Amniotic epithelial cell (primary cell): ENCODE measurements around the gene MYO1D.

Experiments used
- DNase-seq: peaks from one replicate; pipeline ENCODE4 v3.0.0-alpha.2; 2010; ENCODE audit warnings: low read depth

Gene MYO1D

GRCh38 chr17:32569171-32570080 lies 307.5 kb downstream of the MYO1D start:
- no peak for DNase-seq

- DNase-seq, result no peak
These were observed 308.2 kb downstream of the MYO1D start for GRCh38 chr17:32568705-32569104.

GRCh38 chr17:32567511-32567910 lies 309.4 kb downstream of the MYO1D start:
- no peak for DNase-seq

GRCh38 chr17:32567086-32567485 lies 309.8 kb downstream of the MYO1D start:
- no peak for DNase-seq

GRCh38 chr17:32566303-32566702 lies 310.6 kb downstream of the MYO1D start:
- DNase-seq, result no peak

- no peak for DNase-seq
These were observed 311.5 kb downstream of the MYO1D start for GRCh38 chr17:32565401-32565800.

- no peak for DNase-seq
These were observed 312.6 kb downstream of the MYO1D start for GRCh38 chr17:32564325-32564724.

- DNase-seq, result no peak
These were observed 313.3 kb downstream of the MYO1D start for GRCh38 chr17:32563583-32563982.

- peak; percentile 14 for DNase-seq
These were observed 317.8 kb downstream of the MYO1D start for GRCh38 chr17:32558997-32559650.

GRCh38 chr17:32558326-32558955 lies 318.5 kb downstream of the MYO1D start:
- no peak for DNase-seq

- DNase-seq, result no peak
These were observed 321.2 kb downstream of the MYO1D start for GRCh38 chr17:32555611-32556310.

GRCh38 chr17:32553168-32553567 lies 323.8 kb downstream of the MYO1D start:
- no peak for DNase-seq

- DNase-seq, result no peak
These were observed 324.6 kb downstream of the MYO1D start for GRCh38 chr17:32552280-32552679.

- peak; percentile 38 for DNase-seq
These were observed 325.6 kb downstream of the MYO1D start for GRCh38 chr17:32551186-32551955.

- DNase-seq, result no peak
These were observed 327.4 kb downstream of the MYO1D start for GRCh38 chr17:32549559-32549958.

GRCh38 chr17:32546031-32546444 lies 330.9 kb downstream of the MYO1D start:
- peak; percentile 8 for DNase-seq

GRCh38 chr17:32542186-32542585 lies 334.7 kb downstream of the MYO1D start:
- no peak for DNase-seq

- no peak for DNase-seq
These were observed 335.3 kb downstream of the MYO1D start for GRCh38 chr17:32541640-32542039.

- peak; percentile 25 for DNase-seq
These were observed 339.9 kb downstream of the MYO1D start for GRCh38 chr17:32536736-32537643.

GRCh38 chr17:32533296-32533695 lies 343.6 kb downstream of the MYO1D start:
- DNase-seq, result no peak
